Heart left ventricle (tissue), 13 donors: ENCODE results near the gene GNL1.

ENCODE experiments used
- POLR2A ChIP-seq, 2 donors: fragments of 450-650 bp; IDR thresholded peaks; one replicate each; pipeline ENCODE4 v1.6.1; 2017; ENCODE audit warnings: antibody characterized with exemption in 2 of 2, mild to moderate bottlenecking in 2 of 2, moderate library complexity in 2 of 2
- TF ChIP-seq, protein P1 (sequence below), 12 donors: fragments of 200-600 bp; sonication (generic) in 4 of 12; IDR thresholded peaks; one replicate each; pipeline versions ENCODE4 v1.5.0 to v1.8.0; 2018 to 2022; ENCODE audit warnings: antibody characterized with exemption in 12 of 12, mild to moderate bottlenecking in 5 of 12
- donor health status: ischemic (EF 13 %, LVEDD 7.1; RV severe dilation, severe dysfunction).
- donor health status: DM: no; HTN: yes; CAD: no.
- donor health status: DM: no; HTN: no; CAD: no.
- donor health status: ischemic (EF 25% LVEDD 6.9; RV normal size, moderate dysfunction).
- donor health status: ischemic (EF 25% LVEDD 5.7; RV mildly dilated, moderate dysfunction).
- donor health status: ischemic (EF 35%, LVEDD 5.7; RV mildly dilated, moderate dysfunction).
- donor health status: nonischemic (EF 11% LVEDD 7.7; RV severe dilation, severe dysfunction).
- donor health status: DM: yes; HTN: yes; CAD: no.
- donor health status: PGD.
- donor health status: ischemic (EF 29% LVEDD 5.4; RV normal size, mild dysfunction).
- donor health status: nonischemic (EF 23%, LVEDD 6.1; RV moderate dilation, normal function).

DNA sequence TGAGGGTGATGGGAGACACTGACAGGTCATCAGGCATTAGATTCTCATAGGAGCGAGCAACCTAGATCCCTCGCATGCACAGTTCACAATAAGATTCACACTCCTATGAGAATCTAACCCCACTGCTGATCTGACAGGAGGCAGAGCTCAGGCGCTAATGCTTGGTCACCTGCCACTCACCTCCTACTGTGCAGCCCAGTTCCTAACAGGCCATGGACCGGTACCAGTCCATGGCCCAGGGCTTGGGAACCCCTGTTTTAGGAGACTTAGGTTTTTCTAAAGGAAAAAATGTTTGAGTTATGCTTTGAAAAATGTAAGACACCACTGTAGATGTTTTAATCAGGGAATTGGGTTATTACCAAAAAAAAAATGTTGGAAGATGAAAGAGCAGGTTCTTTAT lies 60.3 kb downstream of the GNL1 start:
- TF ChIP-seq, protein P1, sequence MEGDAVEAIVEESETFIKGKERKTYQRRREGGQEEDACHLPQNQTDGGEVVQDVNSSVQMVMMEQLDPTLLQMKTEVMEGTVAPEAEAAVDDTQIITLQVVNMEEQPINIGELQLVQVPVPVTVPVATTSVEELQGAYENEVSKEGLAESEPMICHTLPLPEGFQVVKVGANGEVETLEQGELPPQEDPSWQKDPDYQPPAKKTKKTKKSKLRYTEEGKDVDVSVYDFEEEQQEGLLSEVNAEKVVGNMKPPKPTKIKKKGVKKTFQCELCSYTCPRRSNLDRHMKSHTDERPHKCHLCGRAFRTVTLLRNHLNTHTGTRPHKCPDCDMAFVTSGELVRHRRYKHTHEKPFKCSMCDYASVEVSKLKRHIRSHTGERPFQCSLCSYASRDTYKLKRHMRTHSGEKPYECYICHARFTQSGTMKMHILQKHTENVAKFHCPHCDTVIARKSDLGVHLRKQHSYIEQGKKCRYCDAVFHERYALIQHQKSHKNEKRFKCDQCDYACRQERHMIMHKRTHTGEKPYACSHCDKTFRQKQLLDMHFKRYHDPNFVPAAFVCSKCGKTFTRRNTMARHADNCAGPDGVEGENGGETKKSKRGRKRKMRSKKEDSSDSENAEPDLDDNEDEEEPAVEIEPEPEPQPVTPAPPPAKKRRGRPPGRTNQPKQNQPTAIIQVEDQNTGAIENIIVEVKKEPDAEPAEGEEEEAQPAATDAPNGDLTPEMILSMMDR (IDR thresholded peaks at IDR 0.05) = no peak
- no peak for TF ChIP-seq POLR2A (IDR thresholded peaks at IDR 0.05)
